RCC 7860 (cell line): ENCODE results near the gene DNM3.
"Not testable (repeated sequence)": the region's sequence is repeated elsewhere in the genome, so short reads cannot be mapped to it uniquely, and the experiment has no call there.

Experiments used
- DNase-seq: peaks from one replicate; pipeline ENCODE4 v3.0.0-alpha.2; 2015; ENCODE audit warnings: low spot score
- FAIRE-seq: peaks from 2 replicates; lab custom pipeline; 2012; peaks lifted over from hg19 to GRCh38; lab: Jason Lieb, UNC

Gene DNM3

DNA sequence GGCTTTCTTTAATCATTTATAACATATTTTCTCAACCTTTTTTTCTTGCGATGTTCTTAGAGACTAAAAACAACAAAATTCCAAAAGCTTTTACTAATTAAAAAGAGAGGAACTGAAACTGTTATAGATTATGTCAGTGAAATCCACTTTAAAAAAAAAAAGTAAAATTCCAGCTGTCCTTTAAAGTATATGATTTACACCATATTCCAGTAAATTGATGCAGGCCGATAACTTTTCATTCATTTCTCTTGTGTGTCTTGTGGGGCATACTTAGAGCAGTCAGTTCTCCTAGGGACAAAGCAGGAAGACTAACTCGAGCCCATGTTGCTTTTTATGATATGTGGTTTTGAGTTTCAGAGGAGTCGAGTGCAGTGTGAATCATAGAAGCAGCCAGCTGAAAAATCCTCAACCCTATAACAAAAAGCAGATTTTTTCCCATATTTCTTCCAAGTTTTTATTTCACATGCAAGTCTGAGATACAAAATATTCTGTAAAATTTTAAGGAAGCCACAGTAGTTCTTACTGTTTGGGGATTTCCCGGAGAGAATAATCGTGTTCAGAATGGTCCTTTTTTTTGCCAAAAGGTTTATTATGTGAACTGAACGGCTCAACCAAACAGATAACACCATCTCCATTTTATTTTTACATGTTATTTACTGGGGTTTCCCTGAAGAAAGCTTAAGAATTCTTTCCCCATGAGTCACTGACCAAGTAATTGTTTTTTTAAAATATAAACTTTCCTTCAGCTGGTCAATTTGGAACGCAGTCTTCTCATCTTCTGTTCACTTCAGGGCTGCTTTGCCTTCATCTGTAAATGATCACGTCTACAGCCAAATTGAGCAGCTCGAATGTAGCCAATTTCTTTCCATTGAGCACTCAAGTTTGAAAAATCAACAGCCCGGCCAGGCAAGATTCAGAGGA is 502.2 kb downstream of the DNM3 start:
- FAIRE-seq = peak; percentile 97

DNA sequence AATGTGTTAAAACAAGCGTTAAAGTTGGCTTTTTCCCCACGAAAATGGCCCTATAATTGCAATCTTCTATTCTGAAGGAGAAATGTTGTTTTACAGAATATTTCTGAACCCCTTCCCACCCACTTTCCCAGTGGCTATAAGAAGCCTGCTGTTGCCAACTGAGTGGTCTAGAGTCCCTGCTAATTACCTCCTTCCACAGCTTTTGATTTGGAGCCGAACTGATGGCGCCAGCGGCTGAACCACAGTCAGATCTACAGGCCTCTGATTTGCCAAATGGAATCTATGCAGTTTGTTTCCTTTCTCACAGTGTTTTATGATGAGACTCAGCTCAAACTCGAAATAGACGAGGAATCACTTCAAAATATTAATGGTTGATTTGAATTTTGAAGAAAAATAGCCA is 503.1 kb downstream of the DNM3 start:
- DNase-seq = no peak
- FAIRE-seq = no peak

More for the DNA sequence above, 502.2 kb downstream of the DNM3 start:
- DNase-seq = peak; percentile 85

DNA sequence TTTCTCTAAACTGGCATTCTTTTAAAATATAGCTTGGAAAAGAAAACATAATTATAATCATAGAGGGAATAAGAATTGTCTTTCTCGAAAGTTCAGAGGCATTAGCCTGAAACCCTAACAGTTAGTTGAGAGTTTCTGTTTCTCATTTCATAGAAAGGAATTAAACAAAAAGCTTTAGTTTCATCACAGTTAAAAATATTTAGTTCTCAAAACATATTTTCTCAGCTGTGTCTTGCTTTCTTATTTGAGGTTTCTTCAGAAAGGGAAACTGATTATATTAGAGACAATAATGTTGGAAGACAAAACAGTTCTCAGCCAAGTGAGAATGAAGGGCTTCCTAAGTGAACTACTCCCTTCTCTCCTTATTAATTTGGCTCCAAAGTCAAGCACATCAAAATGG is 503.8 kb downstream of the DNM3 start:
- no peak for FAIRE-seq
- no peak for DNase-seq

DNA sequence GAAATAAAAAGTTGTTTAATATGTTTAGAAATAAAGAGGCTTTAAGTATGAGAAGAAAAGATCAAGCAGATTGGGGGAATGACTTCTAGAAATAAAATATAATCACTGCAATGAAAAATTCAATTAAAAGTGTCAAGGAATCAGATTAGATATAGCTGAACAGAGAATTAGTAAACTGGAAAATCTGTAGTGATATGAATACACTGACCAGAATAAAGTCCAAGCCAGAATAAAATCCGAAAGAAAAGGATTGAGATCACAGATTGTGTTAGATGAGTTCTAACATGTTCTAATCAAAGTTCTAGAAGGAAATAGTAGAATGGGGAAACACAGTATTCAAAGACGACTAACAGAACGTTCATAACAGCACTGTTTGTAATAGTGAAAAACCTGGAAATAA is 506.1 kb downstream of the DNM3 start:
- no peak for FAIRE-seq
- no peak for DNase-seq

DNA sequence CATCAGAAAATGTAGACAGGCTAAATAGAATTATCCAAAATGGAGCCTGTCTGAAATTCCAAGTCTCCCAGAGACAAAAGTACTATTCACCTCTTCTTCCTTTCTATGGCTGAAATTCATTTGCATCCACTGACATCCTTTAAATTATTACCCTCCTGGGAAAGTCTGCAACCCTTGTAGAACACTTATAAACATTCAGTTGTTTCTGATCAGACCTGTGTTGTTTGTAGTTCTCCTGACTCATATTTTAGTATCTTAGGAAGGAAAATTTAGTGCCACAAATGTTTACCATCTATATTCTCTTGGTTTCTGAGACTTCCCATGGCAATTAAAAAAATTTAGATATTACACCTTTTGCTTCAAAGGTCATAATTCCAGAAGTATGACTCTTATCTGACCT is 509.6 kb downstream of the DNM3 start:
- no peak for FAIRE-seq
- no peak for DNase-seq

DNA sequence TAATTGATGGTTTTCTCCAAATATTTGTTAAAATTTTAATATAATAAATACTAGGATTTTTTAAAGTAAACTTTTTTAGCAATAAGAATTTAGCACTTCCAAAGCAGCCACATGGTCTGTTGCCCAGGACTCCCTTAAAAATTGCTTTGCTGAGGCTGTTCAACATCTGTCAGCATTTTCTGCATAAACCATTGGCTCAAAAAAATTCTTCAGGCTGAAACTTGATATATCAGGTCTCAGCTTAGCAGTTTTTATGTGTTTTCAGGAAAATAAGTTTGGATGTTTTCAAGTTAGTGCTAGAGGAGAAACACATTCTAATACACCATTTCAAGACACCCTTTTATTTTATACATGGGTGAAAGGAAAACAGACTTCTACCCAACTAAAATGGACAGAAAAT is 510.0 kb downstream of the DNM3 start:
- DNase-seq (no peak), FAIRE-seq (no peak)

DNA sequence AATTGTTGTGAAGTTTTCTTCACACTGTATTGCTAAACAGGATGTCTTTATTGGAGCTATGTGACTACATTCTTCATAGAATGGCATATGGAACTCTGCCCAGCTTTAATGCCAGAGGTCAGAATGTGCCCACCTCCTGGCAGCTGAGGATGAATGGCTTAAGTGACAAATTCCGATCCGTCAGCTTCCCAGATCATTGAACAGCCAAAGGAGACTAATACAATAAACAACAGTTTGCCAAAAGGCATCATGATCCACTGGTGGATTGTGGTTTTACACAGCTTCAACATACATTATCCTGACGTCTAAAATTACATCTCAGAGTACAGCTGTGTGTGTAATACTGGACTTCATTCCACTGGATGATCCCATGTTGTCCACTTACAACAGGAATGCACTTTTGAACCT is 510.5 kb downstream of the DNM3 start:
- no peak for FAIRE-seq
- DNase-seq = peak; percentile 81

DNA sequence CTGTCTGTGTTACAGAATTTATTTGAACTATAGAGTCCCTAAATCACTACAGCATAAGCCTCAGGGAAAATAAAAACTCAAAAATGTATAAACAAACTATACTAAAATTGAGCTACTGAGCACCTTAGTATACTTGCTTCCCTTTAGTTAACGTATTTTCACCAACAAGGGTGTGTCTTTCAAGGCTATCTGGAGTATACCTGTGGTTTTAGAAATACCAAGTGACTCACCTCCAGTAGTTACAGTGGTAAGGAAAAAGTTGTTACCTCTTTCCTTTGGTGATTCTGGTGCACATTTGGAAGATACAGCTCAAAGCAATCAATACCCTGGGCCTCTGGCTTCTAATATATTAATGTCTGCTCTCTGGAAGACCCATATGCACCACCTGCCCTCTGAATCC is 511.1 kb downstream of the DNM3 start:
- peak; percentile 61 for DNase-seq
- FAIRE-seq = peak; percentile 91

DNA sequence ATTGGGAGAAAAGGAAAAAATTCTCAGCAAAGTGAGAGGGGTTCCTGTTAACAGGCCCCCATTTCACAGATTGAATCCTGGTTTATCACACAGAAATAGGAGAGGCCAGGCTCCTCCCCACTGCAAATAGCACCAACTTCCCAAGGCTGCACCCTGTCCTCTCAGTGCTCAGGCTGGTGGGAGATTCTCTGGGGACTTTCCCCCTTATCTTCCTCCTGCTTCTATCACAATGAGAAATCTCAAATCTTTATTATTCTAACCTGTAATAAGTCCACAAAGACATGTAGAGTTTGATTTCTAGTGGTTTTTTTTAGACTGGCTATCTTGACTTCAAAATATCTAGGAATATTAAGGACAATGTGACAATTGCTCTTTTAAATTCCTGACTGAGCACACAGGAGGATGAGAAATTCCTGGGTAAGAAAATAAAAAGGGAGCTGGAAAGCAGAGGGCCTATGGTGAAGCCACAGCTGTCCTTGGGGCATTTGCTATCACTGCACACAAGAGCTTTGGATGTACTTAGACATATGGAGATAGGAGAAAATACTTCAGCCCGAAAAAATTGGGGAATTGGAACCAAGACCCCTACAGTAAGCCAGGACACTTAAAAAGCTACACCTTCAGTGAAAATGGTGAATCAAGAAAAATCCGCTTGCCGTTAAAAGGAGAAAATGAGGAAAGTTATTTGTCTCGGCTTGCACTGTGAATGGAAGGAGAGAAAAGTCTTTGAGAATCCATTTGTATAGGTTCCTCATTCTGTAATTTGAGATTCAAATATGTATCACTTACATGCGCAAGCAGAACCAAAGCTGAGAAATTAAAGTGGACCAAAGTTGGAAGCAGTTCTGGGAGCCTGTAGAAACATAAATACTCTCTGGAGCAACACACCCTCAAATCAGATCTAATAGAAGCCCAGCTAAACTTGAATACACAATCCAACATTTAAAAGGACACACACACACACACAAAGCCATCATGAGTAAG is 513.3 kb downstream of the DNM3 start:
- FAIRE-seq = no peak
- no peak for DNase-seq

DNA sequence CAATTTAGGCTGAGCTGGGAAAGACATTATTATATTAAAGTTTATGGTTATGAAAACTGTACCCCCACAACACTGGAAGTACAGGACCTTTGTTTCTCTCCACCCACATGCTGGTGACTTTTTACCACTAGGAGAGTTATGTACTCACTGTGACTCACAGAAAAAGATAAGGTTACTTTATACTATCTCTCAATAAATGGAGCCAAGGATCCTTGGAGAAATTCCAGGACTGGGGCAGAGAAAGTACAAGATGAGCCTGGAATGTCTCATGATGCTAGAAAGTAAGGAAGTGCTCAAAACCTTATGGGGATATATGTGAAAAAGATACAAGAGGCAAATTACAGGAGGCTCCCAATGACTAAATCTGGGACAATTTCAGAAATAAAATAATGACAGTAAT is 515.3 kb downstream of the DNM3 start:
- DNase-seq (peak; percentile 93), FAIRE-seq (peak; percentile 98)

DNA sequence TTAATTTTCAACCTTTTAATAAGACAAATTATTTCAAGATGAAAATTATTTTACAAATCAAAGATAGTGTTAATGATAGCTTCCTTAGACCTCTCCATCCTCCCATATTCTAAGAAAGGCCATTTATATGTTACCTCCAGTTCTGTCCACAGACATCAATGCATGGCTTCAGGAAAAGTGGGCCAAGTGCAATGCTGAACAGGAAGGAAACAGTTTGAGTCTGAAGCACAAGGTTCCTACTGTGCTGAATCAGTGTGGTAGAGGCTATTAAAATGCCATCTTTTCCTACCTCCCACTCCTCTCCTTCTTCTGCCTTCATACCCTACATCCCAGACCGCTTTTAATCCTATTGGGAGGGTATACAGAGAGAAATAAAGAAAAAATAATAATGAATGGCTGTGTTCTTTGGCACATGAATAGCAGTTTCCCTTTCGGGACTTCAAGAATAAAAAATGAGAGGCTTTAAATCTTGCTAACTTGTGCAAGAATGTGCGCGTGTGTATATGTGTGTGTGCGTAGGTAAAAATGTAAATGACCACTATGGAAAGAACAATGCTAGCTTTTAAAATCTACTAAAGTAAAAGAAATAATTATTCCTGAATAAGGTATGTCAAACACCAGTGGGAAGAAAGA is 516.6 kb downstream of the DNM3 start:
- DNase-seq (no peak), FAIRE-seq (no peak)

DNA sequence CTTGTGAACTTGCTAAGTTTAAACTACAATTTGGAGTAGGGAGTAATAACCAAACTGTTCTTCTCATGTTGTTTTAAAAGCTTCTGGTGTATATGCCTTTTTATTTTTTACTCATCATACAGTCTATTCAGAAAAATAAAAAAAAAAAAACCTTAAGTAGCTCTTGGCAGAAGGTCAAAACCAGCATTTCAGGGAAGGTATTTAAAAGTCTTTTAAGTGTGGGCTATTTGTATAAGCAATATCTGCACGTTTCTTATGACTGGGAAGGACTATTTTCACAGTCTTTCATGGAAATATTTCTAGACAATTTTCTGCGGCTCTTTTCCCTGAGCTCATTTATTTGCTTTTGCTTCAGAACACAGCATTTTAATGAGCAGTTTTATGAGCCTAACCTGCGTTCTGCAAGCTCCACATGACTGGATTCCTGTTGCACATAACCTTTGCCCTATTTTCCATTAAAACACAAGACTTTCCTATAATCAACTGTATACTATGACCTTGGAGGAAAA is 518.2 kb downstream of the DNM3 start:
- no peak for FAIRE-seq
- DNase-seq = peak; percentile 64

DNA sequence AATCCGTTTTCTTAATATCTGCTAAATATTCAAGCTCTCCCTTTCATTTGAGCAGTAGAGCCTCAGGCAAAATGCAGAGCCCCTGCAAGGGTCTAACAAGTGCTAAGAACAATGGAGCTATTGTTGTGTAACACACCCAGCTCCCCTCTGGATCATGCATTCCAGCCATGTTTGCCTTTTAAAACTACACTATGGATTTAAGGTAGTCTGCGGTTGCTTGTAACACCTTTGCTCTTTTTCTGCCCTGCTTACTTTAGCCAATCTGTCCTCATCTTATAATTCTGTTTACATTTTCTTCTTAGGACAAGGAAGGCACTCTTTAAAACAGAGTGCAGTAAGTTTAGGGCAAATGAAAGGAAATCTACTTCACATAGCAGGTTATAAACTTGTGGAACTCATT is 519.2 kb downstream of the DNM3 start:
- FAIRE-seq (no peak), DNase-seq (no peak)

DNA sequence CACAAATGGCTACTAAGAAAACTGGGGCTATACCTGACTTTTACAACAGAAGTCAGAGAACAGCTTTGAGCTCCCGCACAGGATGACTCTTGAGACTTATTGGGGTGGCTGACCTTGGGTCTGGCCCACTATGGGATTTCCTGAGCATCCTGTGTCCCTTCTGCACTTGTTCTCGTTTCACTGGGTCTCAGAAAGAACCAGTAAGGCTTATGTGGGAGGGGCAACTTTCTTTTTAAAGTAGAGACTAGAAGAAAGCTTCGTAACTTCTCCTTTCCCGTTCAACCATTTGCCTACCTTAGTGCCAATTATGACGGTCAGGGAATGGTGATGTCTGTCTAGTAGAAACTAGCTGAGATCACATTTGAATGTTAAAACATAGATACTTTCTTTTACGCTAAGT is 519.7 kb downstream of the DNM3 start:
- FAIRE-seq (no peak), DNase-seq (no peak)

DNA sequence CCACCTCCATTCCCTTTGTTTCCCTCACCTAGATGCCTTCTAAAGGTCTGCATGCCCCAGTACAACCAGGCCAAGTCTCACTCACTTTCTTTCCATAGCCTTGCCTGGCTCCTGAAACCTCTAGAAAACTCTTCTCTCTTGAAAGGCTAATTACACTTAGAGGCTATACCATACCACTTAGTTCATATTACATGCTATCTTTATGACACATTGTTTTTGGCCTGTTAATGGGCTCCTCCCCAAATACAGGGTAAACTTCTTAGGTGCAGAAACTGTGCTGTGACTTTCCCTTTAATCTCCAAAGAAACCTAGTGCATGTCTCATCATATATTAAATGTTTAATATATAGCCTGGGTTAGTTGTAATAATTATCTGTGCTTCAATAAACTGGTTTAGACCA is 522.6 kb downstream of the DNM3 start:
- DNase-seq (no peak), FAIRE-seq (no peak)

DNA sequence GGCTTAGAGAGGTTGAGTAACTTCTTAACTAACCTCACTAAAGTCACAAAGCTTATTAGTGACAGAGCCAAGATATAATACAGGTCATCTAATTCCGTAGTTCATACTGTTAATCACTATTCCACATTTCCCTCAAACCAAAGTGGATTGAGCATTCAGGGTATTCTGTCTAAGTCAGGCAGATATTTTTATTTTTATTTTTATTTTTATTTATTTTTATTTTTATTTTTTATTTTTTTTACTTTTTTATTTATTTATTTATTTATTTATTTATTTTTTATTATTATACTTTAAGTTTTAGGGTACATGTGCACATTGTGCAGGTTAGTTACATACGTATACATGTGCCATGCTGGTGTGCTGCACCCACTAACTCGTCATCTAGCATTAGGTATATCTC is 530.3 kb downstream of the DNM3 start:
- FAIRE-seq = not testable (repeated sequence)

DNA sequence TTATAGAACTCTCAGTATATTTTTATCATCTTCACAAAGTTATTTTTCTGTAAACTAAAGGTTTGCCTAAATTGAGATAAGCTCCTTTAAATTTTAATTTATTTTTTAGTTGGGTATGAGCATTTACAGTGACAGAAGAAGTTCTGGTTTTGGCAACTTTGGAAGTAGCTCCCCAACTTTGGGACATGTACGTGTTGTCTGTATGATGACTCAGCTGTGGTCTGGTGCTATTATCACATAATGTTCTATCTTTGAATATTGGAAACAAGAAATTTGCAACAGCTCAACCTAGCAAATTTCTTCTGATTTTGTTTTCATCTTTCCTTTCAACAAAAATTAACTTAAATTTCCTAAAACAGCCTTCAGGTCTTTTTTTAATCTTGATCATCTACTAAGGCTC is 532.6 kb downstream of the DNM3 start:
- FAIRE-seq (no peak), DNase-seq (no peak)

More for the DNA sequence above, 530.3 kb downstream of the DNM3 start:
- not testable (repeated sequence) for DNase-seq

DNA sequence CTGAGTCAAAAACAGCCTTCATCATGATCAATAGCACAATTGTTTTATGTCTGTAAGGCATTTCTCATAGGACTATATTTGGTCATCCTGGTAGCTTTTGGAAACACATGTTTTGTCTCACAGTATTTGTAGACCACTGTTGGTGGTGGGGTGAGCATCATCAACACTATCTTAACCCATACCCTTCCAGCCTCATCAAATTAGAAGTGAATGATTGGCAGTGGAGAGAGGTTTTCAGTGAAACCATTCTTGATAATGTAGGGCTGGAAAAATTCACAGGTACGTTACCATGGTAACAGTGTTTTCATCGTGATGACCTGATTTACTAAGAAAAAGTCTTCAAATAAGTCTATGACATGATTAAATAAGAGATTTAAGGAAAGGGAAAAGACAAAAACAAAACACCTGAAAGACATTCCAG is 533.9 kb downstream of the DNM3 start:
- FAIRE-seq (no peak), DNase-seq (no peak)

DNA sequence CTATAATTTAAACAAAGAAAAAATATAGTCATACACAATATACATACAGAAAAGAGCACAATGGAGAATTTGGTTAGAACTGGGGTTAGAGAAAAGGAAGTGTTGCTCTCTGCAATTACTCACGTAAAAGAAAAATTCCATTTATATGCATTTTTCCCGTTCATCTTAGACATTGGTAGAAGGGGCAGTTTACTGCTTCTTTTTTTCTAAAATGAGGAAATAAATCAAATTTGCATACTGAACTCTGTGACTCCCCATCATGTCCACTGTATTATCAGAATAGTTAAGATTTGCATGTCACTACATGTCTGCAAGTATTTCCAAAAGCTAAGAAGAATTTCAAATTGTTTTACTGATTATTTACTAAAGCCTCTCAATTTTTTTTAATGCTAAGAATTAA is 535.1 kb downstream of the DNM3 start:
- no peak for DNase-seq
- FAIRE-seq = no peak

DNA sequence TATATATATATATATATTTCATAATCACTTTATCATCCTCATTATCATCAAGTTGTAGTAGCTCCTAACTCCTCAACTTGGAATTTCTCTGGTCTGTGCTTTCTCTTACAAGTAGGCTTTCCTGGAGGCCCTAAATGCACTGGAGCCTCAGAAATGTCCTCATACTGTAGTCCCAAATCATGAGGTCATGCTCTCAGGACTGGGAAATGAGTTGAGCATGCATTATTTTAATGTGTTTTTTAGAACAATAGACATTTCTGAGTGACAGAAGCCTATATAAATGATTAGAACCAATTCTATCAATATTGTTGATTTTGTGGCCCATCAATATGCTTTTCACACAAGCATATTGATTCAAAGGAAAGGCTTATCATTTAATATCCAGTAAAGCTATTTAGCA is 536.3 kb downstream of the DNM3 start:
- DNase-seq (no peak), FAIRE-seq (no peak)
